Suprapubic skin (tissue), 3 donors: ENCODE results near the gene FGF19.

Source experiments
- CTCF ChIP-seq, 2 donors: fragments of 200-600 bp in 1 of 2; fragments of 450-650 bp in 1 of 2; sonication (generic) in 1 of 2; IDR thresholded peaks; one replicate each; pipeline ENCODE4 v1.5.1; 2016 to 2019; ENCODE audit warnings: antibody characterized with exemption in 2 of 2, mild to moderate bottlenecking in 1 of 2, moderate library complexity in 1 of 2
- EP300 ChIP-seq: sonication (generic); formaldehyde crosslinking; IDR thresholded peaks from one replicate; pipeline ENCODE4 v1.6.1; 2017; ENCODE audit warnings: antibody characterized with exemption
- POLR2A ChIP-seq, 2 donors: fragments of 450-650 bp; IDR thresholded peaks; one replicate each; pipeline ENCODE4 v1.6.1; 2017; ENCODE audit warnings: antibody characterized with exemption in 2 of 2, mild to moderate bottlenecking in 2 of 2, moderate library complexity in 2 of 2

- TF ChIP-seq CTCF (IDR thresholded peaks at IDR 0.05) (no peak), POLR2A (IDR thresholded peaks at IDR 0.05) (no peak), EP300 (no peak)
These were observed 48.1 kb downstream of the FGF19 start for GRCh38 chr11:69655479-69656428.
